K562 (cell line): ENCODE data around the gene OAT. TPM values are rescaled to one million over a fixed set of nuclear protein-coding genes. Genes with fewer than 3 reads are reported as not detected.

ENCODE experiments used
- BMI1 ChIP-seq: fragments of 150-350 bp; IDR thresholded peaks from 2 replicates; pipeline ENCODE4 v1.6.1; 2014; ENCODE audit warnings: low read length
- E2F6 ChIP-seq, 2 experiments: IDR thresholded peaks; 2 replicates each; pipeline ENCODE4 v1.6.1; 2011; ENCODE audit warnings: borderline replicate concordance in 1 of 2, control low read depth in 1 of 2, low read depth in 1 of 2, low read length in 1 of 2, mild to moderate bottlenecking in 1 of 2, mixed read lengths in 1 of 2, moderate library complexity in 1 of 2; ENCODE audit not compliant: insufficient read depth in 1 of 2, insufficient read length in 1 of 2, poor library complexity in 1 of 2, severe bottlenecking in 1 of 2; ENCODE audit errors: extremely low read depth in 1 of 2
- ELF1 ChIP-seq: fragments of 200-800 bp; sonication (Bioruptor generic); IDR thresholded peaks from 2 replicates; pipeline ENCODE4 v1.6.1; 2016; ENCODE audit warnings: missing genetic modification characterization, missing compliant biosample characterization
- FOXP4 ChIP-seq: sonication (generic); formaldehyde crosslinking; IDR thresholded peaks from 2 replicates; pipeline ENCODE4 v1.8.0; 2022; ENCODE audit warnings: mild to moderate bottlenecking, missing genetic modification reagents, borderline replicate concordance
- MAFF ChIP-seq: IDR thresholded peaks from 2 replicates; pipeline ENCODE4 v1.6.1; 2012; ENCODE audit warnings: low read length, improper control_type of control experiment
- NFYB ChIP-seq: IDR thresholded peaks from 2 replicates; pipeline ENCODE4 v1.6.1; 2011; ENCODE audit warnings: mild to moderate bottlenecking, moderate library complexity; ENCODE audit not compliant: insufficient read length; ENCODE audit errors: extremely low read depth
- NR3C1 ChIP-seq: sonication (generic); formaldehyde crosslinking; IDR thresholded peaks from 2 replicates; pipeline ENCODE4 v1.8.1; 2022; ENCODE audit warnings: missing genetic modification reagents
- PHF8 ChIP-seq: fragments of 200-600 bp; sonication (generic); IDR thresholded peaks from 2 replicates; pipeline ENCODE4 v1.6.1; 2012; ENCODE audit warnings: mixed run types, mild to moderate bottlenecking, inconsistent platforms, low read length, moderate library complexity, borderline replicate concordance
- SIRT6 ChIP-seq: IDR thresholded peaks from one replicate; pipeline ENCODE4 v1.6.1; 2012; ENCODE audit warnings: low read depth, mild to moderate bottlenecking, control low read depth, inconsistent platforms, low read length, moderate library complexity
- TCF3 ChIP-seq: sonication (generic); formaldehyde crosslinking; IDR thresholded peaks from 2 replicates; pipeline ENCODE4 v1.4.0; 2020; ENCODE audit warnings: mild to moderate bottlenecking, missing genetic modification reagents
- TCF7L2 ChIP-seq: fragments of 150-350 bp; IDR thresholded peaks from 2 replicates; pipeline ENCODE4 v1.6.1; 2016; ENCODE audit warnings: low read depth, mild to moderate bottlenecking, low read length, moderate library complexity
- TEAD2 ChIP-seq: fragments of 450-650 bp; IDR thresholded peaks from 2 replicates; pipeline ENCODE4 v1.6.1; 2016; ENCODE audit warnings: missing genetic modification characterization, control low read depth, missing compliant biosample characterization
- TSC22D4 ChIP-seq: fragments of 450-650 bp; IDR thresholded peaks from 2 replicates; pipeline ENCODE4 v1.6.1; 2016; ENCODE audit warnings: missing genetic modification characterization, missing biosample characterization, control low read depth
- ZNF12 ChIP-seq: sonication (generic); formaldehyde crosslinking; IDR thresholded peaks from 2 replicates; pipeline ENCODE4 v1.4.0; 2020; ENCODE audit warnings: mild to moderate bottlenecking, missing genetic modification reagents
- ZNF282 ChIP-seq: sonication (generic); formaldehyde crosslinking; IDR thresholded peaks from 2 replicates; pipeline ENCODE4 v1.8.1; 2023; ENCODE audit warnings: missing genetic modification reagents
- ZNF354B ChIP-seq: fragments of 250-450 bp; sonication (Bioruptor Pico); IDR thresholded peaks from 2 replicates; pipeline ENCODE4 v1.4.0; 2020
- ZNF740 ChIP-seq, 3 experiments: fragments of 200-800 bp in 1 of 3; sonication (Bioruptor generic) in 1 of 3; sonication (generic) in 1 of 3; formaldehyde crosslinking in 1 of 3; IDR thresholded peaks; 2 replicates each; pipeline versions ENCODE4 v1.6.1 to v1.8.0; 2016 to 2022; ENCODE audit warnings: mild to moderate bottlenecking in 2 of 3, missing compliant biosample characterization in 2 of 3, missing genetic modification characterization in 2 of 3, missing genetic modification reagents in 1 of 3
- ZNF830 ChIP-seq: fragments of 250-450 bp; sonication (Bioruptor Pico); IDR thresholded peaks from 2 replicates; pipeline ENCODE4 v1.5.0; 2021; ENCODE audit warnings: mild to moderate bottlenecking
- polyA plus RNA-seq, 8 experiments: library from polyadenylated mRNA; depleted of rRNA in 4 of 8; stranded (reverse) in 5 of 8; unstranded in 3 of 8; fragments of >200 nt; fragmentation: Nextera tagmentation in 2 of 8; fragmentation: Illumina TruSeq in 1 of 8; extraction: Ambion mirVana in 2 of 8; extraction: Trizol in 1 of 8; gene quantifications; 2 replicates each; pipeline versions ENCODE4 v1.2.1 to v1.2.3, GENCODE V29; 2011 to 2014; ENCODE audit warnings: inconsistent platforms in 1 of 8, missing spikeins in 1 of 8
- total RNA-seq, 7 experiments: library from RNA; depleted of rRNA in 6 of 7; stranded (reverse); fragments of >200 nt in 6 of 7; fragmentation: Illumina TruSeq in 2 of 7; extraction: Trizol in 2 of 7; gene quantifications; 2 replicates each; pipeline versions ENCODE4 v1.2.1 to v1.2.3, GENCODE V29; 2011 to 2021; ENCODE audit warnings: low replicate concordance in 1 of 7
- TF ChIP-seq, protein P1 (sequence below): fragments of 450-650 bp; IDR thresholded peaks from 2 replicates; pipeline ENCODE4 v1.6.1; 2016; ENCODE audit warnings: low read depth, mild to moderate bottlenecking, moderate library complexity
- TF ChIP-seq, protein P2 (sequence below): fragments of 450-650 bp; formaldehyde crosslinking; IDR thresholded peaks from 2 replicates; pipeline ENCODE4 v1.4.0; 2020; ENCODE audit warnings: mild to moderate bottlenecking, mixed read lengths

Gene OAT
- total and polyA plus RNA-seq, 9 of the 15 experiments (the other 6 are each of a cell fraction or from before 2014, with no cell fraction given) = 100 to 312 (median 163) TPM

DNA sequence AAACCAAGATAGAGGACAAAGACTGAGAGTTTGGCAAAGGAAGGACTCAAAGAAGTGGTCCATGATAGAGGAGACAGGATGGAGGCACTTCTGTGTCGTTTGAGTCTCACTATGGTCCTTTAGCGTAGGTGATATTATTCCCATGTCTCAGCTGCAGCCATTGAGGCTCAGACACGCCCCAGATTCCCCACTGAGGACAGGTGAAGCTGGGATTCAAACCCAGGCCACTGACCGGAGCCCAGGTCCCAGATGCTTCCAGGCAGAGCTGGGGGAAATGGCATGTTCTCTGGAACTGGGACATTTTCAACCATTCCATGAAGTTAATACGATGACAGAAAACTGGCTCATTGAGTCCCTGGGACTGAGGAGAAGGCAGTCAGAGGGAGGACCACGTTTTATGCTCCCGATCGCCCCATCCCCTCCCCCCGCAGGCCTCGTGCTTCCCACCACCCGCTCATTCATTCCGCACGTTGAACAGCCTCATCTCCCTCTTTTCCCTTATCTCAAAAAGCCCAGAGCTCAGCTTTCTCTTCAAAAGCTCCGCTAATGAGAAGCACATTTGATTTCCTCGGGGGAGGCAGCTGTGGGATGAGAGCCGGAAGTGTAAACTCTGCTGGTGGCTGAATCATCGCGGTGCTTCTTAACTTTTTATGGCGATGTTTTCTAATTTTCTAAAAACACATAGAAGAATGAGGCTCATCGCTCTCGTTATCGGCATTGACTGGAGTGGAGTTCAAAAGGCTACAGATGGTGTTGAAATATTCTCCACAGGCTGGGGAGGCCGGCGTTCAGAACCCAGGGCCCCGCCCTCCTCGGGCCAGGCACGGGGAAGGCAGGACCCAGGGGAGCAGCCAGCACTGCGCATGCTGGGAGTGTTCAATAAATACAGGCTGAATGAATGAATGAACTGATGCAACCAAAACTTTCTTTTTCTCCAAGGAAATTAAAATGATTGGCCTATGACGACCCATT, 64.0 kb downstream of the OAT start (continued):
- TF ChIP-seq E2F6 (IDR thresholded peaks at IDR 0.05; ENCODE audit: borderline replicate concordance in 1 of 2, extremely low read depth in 1 of 2, insufficient read depth in 1 of 2, insufficient read length in 1 of 2, low read depth in 1 of 2, low read length in 1 of 2, poor library complexity in 1 of 2, severe bottlenecking in 1 of 2) = peak; percentile 38 to 96
- TF ChIP-seq MAFF = no peak
- TF ChIP-seq TEAD2 (tag) = no peak
- TF ChIP-seq ZNF740 (CRISPR knock-in tag; IDR thresholded peaks at IDR 0.05) = no peak
- no peak for TF ChIP-seq ZNF740 (tag; IDR thresholded peaks at IDR 0.05)
- no peak for TF ChIP-seq ZNF12 (CRISPR knock-in tag)
- no peak for TF ChIP-seq TSC22D4
- no peak for TF ChIP-seq ZNF354B (CRISPR knock-in tag)
- TF ChIP-seq, protein P1, sequence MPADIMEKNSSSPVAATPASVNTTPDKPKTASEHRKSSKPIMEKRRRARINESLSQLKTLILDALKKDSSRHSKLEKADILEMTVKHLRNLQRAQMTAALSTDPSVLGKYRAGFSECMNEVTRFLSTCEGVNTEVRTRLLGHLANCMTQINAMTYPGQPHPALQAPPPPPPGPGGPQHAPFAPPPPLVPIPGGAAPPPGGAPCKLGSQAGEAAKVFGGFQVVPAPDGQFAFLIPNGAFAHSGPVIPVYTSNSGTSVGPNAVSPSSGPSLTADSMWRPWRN = 0 out of 2 replicates have a peak, but pooled peaks have one; percentile 43
- peak; percentile 44; the same call in 1 of the 2 replicates for TF ChIP-seq ELF1 (tag)
- no peak for TF ChIP-seq NR3C1 (CRISPR knock-in tag)
- TF ChIP-seq FOXP4 = no peak
- peak; percentile 47; the same call in 1 of the 2 replicates for TF ChIP-seq TCF7L2
- no peak for TF ChIP-seq ZNF830 (CRISPR knock-in tag)
- TF ChIP-seq ZNF282 (CRISPR knock-in tag) = no peak
- TF ChIP-seq PHF8 = no peak
- no peak for TF ChIP-seq SIRT6
- TF ChIP-seq NFYB = no peak
- TF ChIP-seq, protein P2, sequence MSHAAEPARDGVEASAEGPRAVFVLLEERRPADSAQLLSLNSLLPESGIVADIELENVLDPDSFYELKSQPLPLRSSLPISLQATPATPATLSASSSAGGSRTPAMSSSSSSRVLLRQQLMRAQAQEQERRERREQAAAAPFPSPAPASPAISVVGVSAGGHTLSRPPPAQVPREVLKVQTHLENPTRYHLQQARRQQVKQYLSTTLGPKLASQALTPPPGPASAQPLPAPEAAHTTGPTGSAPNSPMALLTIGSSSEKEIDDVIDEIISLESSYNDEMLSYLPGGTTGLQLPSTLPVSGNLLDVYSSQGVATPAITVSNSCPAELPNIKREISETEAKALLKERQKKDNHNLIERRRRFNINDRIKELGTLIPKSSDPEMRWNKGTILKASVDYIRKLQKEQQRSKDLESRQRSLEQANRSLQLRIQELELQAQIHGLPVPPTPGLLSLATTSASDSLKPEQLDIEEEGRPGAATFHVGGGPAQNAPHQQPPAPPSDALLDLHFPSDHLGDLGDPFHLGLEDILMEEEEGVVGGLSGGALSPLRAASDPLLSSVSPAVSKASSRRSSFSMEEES = no peak
- TF ChIP-seq TCF3 (CRISPR knock-in tag) = peak; percentile 33; the same call in 1 of the 2 replicates
- no peak for TF ChIP-seq BMI1
